PC-9 (cell line): ENCODE data around the gene GCK.

Experiments
- EZH2 ChIP-seq: fragments of 200-600 bp; sonication (generic); IDR thresholded peaks from 2 replicates; pipeline ENCODE4 v1.8.0; 2017; ENCODE audit warnings: antibody characterized with exemption, low read depth
- TF ChIP-seq, protein P1 (sequence below): fragments of 200-600 bp; sonication (generic); conservative IDR thresholded peaks from 2 replicates; pipeline ENCODE4 v1.6.1; 2017; ENCODE audit warnings: mixed run types, antibody characterized with exemption, mild to moderate bottlenecking, moderate library complexity

DNA sequence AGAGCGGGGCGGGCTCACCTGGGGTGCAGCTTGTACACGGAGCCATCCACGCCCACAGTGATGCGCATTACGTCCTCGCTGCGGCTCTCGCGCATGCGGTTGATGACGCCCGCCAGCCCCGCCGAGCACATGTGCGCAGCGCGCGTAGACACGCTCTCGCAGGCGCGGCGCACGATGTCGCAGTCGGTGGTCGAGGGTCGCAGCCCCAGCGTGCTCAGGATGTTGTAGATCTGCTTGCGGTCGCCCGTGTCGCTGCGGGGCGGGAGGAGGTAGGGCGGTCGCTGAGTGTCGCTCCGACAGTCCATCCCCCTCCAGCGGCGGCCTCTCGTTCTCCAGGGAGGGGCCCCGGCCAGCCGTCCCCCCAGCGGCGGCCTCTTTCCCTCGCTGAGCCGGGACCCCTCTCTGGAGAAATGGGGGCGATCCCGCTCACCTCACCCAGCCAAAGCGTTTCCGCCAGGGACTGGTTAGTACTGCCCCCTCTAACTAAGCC lies 43.7 kb downstream of the GCK start:
- no peak for TF ChIP-seq EZH2
- TF ChIP-seq, protein P1, sequence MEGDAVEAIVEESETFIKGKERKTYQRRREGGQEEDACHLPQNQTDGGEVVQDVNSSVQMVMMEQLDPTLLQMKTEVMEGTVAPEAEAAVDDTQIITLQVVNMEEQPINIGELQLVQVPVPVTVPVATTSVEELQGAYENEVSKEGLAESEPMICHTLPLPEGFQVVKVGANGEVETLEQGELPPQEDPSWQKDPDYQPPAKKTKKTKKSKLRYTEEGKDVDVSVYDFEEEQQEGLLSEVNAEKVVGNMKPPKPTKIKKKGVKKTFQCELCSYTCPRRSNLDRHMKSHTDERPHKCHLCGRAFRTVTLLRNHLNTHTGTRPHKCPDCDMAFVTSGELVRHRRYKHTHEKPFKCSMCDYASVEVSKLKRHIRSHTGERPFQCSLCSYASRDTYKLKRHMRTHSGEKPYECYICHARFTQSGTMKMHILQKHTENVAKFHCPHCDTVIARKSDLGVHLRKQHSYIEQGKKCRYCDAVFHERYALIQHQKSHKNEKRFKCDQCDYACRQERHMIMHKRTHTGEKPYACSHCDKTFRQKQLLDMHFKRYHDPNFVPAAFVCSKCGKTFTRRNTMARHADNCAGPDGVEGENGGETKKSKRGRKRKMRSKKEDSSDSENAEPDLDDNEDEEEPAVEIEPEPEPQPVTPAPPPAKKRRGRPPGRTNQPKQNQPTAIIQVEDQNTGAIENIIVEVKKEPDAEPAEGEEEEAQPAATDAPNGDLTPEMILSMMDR, result no peak
